Astrocyte of the cerebellum (primary cell): Measurements from ENCODE around the gene ZNF32.

Source experiments
- DNase-seq: peaks from one replicate; pipeline ENCODE4 v3.0.0-alpha.2; 2011; ENCODE audit warnings: low read depth
- H3K4me3 ChIP-seq: 2 replicates; pipeline ENCODE4 v1.5.1; 2011; ENCODE audit warnings: mild to moderate bottlenecking, low read depth, low read length, moderate library complexity
- CTCF ChIP-seq: IDR thresholded peaks from 2 replicates; pipeline ENCODE4 v1.5.1; 2012; ENCODE audit warnings: low read length, low read depth, moderate library complexity, mild to moderate bottlenecking; ENCODE audit errors: missing control alignments
- in situ Hi-C: cut with HindIII; loops from 2 replicates; pipeline ENCODE4 v1.10.0; 2017; ENCODE audit warnings: low sequenced_read_pairs

The ZNF32 gene

GRCh38 chr10:43693602-43694001, 44.9 kb upstream of the ZNF32 start:
- in situ Hi-C loops, result loop anchor here (25.0 kb wide), 1 partner anchor 1169 kb away; no protein-coding TSS in a partner anchor
- H3K4me3 ChIP-seq, result no peak overlapping the region
- TF ChIP-seq CTCF, result no peak
- no peak for DNase-seq

DNA sequence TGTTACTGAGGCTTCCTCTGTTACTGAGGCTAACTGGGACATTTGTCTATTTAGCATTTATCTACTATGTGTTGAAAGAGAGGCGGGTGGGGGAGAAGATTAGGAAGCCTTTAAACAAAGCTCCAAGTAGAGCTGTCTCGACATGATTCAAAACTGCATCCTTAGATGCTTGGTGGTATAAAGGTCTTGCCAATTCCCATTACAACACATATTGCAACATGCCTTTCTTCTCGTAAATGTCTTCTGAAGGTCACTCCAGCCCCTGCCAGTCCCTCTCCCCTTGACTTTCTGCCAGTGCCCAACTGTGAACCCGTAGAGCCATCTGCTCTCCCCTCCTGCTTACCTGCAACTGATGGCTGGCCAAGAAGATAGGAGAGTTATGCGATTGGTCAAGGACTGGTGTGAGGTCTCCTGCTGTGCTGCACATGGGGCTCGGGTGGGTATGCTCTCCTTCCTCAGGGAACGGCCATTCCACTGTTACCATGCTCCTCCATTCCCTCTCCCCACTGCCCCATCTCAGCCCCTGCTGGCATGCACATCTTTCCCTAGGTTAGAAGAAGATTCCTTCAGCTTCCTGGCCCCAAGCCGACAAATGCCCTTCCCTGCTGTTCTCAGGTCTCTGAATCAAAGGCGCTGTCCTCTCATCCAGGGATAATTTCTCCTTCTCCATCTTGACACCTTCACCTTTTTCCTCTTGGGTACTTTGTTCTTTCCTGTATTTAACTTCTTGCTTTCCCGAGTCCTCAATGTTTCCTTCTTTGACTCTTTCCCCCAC, 43.6 kb upstream of the ZNF32 start:
- H3K4me3 ChIP-seq, result no peak overlapping the region
- no peak for TF ChIP-seq CTCF
- in situ Hi-C loops, result loop anchor here (25.0 kb wide), 1 partner anchor 1170 kb away; no protein-coding TSS in a partner anchor
- no peak for DNase-seq

- in situ Hi-C loops, result loop anchor here (25.0 kb wide), 1 partner anchor 1171 kb away; no protein-coding TSS in a partner anchor
- H3K4me3 ChIP-seq, result no peak overlapping the region
- DNase-seq, result no peak
- TF ChIP-seq CTCF, result no peak
Observed at GRCh38 chr10:43691485-43691884, 42.8 kb upstream of the ZNF32 start.

- H3K4me3 ChIP-seq, result peak overlapping the region; percentile 48
- DNase-seq, result peak; percentile 32
- peak; percentile 81 for TF ChIP-seq CTCF
- in situ Hi-C loops, result loop anchor here (25.0 kb wide), 1 partner anchor 1172 kb away; no protein-coding TSS in a partner anchor
Observed at GRCh38 chr10:43689955-43690771, 41.5 kb upstream of the ZNF32 start.

DNA sequence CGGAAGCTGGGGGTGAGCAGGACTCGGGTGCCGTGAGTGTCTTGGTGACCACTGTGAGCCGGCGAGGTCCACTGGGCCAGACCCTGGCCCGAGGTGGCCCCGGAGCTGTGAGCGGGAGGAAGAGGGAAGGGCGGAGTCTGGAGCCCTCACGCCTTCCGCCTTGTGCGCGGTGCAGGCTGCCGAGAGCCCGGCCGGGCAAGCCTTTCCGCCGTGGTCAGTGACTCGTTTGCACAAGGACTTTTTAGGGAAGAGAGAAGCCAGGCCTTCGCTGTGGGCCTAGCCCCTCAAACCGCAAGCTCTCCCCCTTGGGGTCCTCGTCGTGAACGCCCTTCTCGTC, 40.9 kb upstream of the ZNF32 start:
- H3K4me3 ChIP-seq, result peak overlapping the region; percentile 48
- TF ChIP-seq CTCF, result no peak
- in situ Hi-C loops, result loop anchor here (25.0 kb wide), 1 partner anchor 1173 kb away; no protein-coding TSS in a partner anchor
- DNase-seq, result no peak

DNA sequence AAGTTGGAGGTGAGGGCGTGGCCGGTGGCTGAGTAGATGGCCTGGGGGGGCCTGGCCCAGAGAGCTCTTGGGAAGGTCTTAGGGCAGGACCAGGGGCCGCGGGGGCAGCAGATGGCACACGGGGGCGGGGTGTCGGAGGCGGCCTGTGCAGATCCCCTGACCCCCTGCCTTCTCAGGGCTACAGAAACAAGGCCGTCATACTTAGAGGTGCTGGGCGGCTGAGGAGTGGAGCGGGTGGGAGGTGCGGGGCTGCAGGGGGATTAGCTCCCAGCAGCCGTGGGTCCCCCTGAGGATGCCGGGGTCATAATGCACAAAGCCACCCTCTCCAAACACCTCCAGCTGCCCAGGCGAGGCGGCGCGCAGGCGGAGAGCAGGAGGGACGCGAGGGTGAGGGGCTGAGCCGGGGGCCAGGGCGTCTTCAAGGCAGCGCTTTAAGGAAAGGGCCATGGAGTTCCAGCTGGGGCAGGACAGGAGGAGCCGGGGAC, 40.4 kb upstream of the ZNF32 start:
- TF ChIP-seq CTCF, result no peak
- peak overlapping the region; percentile 48 for H3K4me3 ChIP-seq
- in situ Hi-C loops, result loop anchor here (25.0 kb wide), 1 partner anchor 1173 kb away; no protein-coding TSS in a partner anchor
- no peak for DNase-seq
